ENCODE results near the gene WDR77.

Gene WDR77

GRCh38 chr1:111468717-111469100 is 19.7 kb upstream of the WDR77 start:
- no peak for DNase-seq

- no peak for DNase-seq
These were observed 19.0 kb upstream of the WDR77 start for GRCh38 chr1:111467865-111468716.

- DNase-seq, result no peak
These were observed 17.4 kb upstream of the WDR77 start for GRCh38 chr1:111466480-111466879.

- no peak for DNase-seq
These were observed 16.7 kb upstream of the WDR77 start for GRCh38 chr1:111465754-111466153.

- no peak for DNase-seq
These were observed 14.1 kb upstream of the WDR77 start for GRCh38 chr1:111463029-111463683.

GRCh38 chr1:111462370-111463028 is 13.4 kb upstream of the WDR77 start:
- DNase-seq, result no peak

- DNase-seq, result no peak
These were observed 12.7 kb upstream of the WDR77 start for GRCh38 chr1:111461765-111462164.

- DNase-seq, result no peak
These were observed 6.6 kb upstream of the WDR77 start for GRCh38 chr1:111455642-111456031.

- DNase-seq, result no peak
These were observed 6.0 kb upstream of the WDR77 start for GRCh38 chr1:111454859-111455641.

GRCh38 chr1:111453706-111454105 is 4.7 kb upstream of the WDR77 start:
- DNase-seq, result no peak

GRCh38 chr1:111452581-111452980 is 3.5 kb upstream of the WDR77 start:
- DNase-seq, result no peak

- no peak for DNase-seq
These were observed 1.1 kb upstream of the WDR77 start for GRCh38 chr1:111450185-111450584.

GRCh38 chr1:111449703-111450017 is 604 bp upstream of the WDR77 start:
- no peak for DNase-seq

- no peak for DNase-seq
These were observed 556 bp downstream of the WDR77 start for GRCh38 chr1:111448482-111448917.

GRCh38 chr1:111446967-111447892 is 1.8 kb downstream of the WDR77 start:
- no peak for DNase-seq

- no peak for DNase-seq
These were observed 2.5 kb downstream of the WDR77 start for GRCh38 chr1:111446546-111446945.

- DNase-seq, result no peak
These were observed 5.0 kb downstream of the WDR77 start for GRCh38 chr1:111444031-111444430.

GRCh38 chr1:111442457-111442856 is 6.6 kb downstream of the WDR77 start:
- no peak for DNase-seq

GRCh38 chr1:111441573-111442192 is 7.4 kb downstream of the WDR77 start:
- no peak for DNase-seq

- DNase-seq, result no peak
These were observed 9.3 kb downstream of the WDR77 start for GRCh38 chr1:111439461-111440351.

GRCh38 chr1:111436726-111437125 is 12.3 kb downstream of the WDR77 start:
- DNase-seq, result no peak

Data from SW 1271 (cell line).